H9 (cell line): ENCODE data around the gene MGA. TPM values are rescaled to one million over a fixed set of nuclear protein-coding genes. Genes with fewer than 3 reads are reported as not detected.

Source experiments
- DNase-seq: peaks from one replicate; pipeline ENCODE4 v3.0.0-alpha.2; 2017
- H2AFZ ChIP-seq: one replicate; pipeline ENCODE4 v1.6.1; 2013; ENCODE audit warnings: mild to moderate bottlenecking, low read length, control low read depth, moderate library complexity
- H2AK5ac ChIP-seq: 2 replicates; pipeline ENCODE4 v1.6.1; 2013; ENCODE audit warnings: low read length, control low read depth, mixed read lengths; ENCODE audit not compliant: insufficient read length
- H2BK120ac ChIP-seq: one replicate; pipeline ENCODE4 v1.6.1; 2013; ENCODE audit warnings: low read depth, mild to moderate bottlenecking, low read length, control low read depth, inconsistent platforms; ENCODE audit not compliant: poor library complexity, severe bottlenecking
- H2BK12ac ChIP-seq: 2 replicates; pipeline ENCODE4 v1.6.1; 2013; ENCODE audit warnings: low read length, control low read depth, mixed read lengths, low read depth; ENCODE audit not compliant: insufficient read length
- H2BK15ac ChIP-seq: 2 replicates; pipeline ENCODE4 v1.6.1; 2013; ENCODE audit warnings: low read depth, low read length, control low read depth
- H2BK20ac ChIP-seq: one replicate; pipeline ENCODE4 v1.6.1; 2013; ENCODE audit warnings: low read depth, mild to moderate bottlenecking, low read length, control low read depth, inconsistent platforms; ENCODE audit not compliant: poor library complexity, severe bottlenecking
- H2BK5ac ChIP-seq: 2 replicates; pipeline ENCODE4 v1.6.1; 2013; ENCODE audit warnings: low read length, control low read depth, mixed read lengths; ENCODE audit not compliant: insufficient read length
- H3K14ac ChIP-seq: 2 replicates; pipeline ENCODE4 v1.6.1; 2013; ENCODE audit warnings: low read length, control low read depth; ENCODE audit not compliant: insufficient read depth
- H3K18ac ChIP-seq: 2 replicates; pipeline ENCODE4 v1.6.1; 2013; ENCODE audit warnings: low read depth, mild to moderate bottlenecking, mixed read lengths, low read length, control low read depth; ENCODE audit not compliant: insufficient read length
- H3K23ac ChIP-seq: 2 replicates; pipeline ENCODE4 v1.6.1; 2013; ENCODE audit warnings: low read length, control low read depth, mixed read lengths, low read depth; ENCODE audit not compliant: insufficient read length
- H3K23me2 ChIP-seq: 2 replicates; pipeline ENCODE4 v1.6.1; 2013; ENCODE audit warnings: low read depth, mild to moderate bottlenecking, mixed read lengths, low read length, control low read depth; ENCODE audit not compliant: insufficient read length, poor library complexity, severe bottlenecking
- H3K27ac ChIP-seq: 2 replicates; pipeline ENCODE4 v1.5.1; 2013; ENCODE audit warnings: low read length, control low read depth, mixed read lengths, low read depth; ENCODE audit not compliant: insufficient read length
- H3K27me3 ChIP-seq: 2 replicates; pipeline ENCODE4 v1.6.1; 2013; ENCODE audit warnings: low read length, control low read depth, inconsistent platforms; ENCODE audit not compliant: insufficient read depth
- H3K4ac ChIP-seq: 2 replicates; pipeline ENCODE4 v1.6.1; 2013; ENCODE audit warnings: low read depth, mild to moderate bottlenecking, control low read depth, inconsistent platforms, low read length, moderate library complexity
- H3K4me1 ChIP-seq: 2 replicates; pipeline ENCODE4 v1.6.1; 2013; ENCODE audit warnings: low read length, control low read depth, inconsistent platforms; ENCODE audit not compliant: insufficient read depth
- H3K4me2 ChIP-seq: 2 replicates; pipeline ENCODE4 v1.6.1; 2013; ENCODE audit warnings: low read length, control low read depth, mixed read lengths; ENCODE audit not compliant: insufficient read length, insufficient read depth
- H3K56ac ChIP-seq: 2 replicates; pipeline ENCODE4 v1.6.1; 2013; ENCODE audit warnings: low read depth, mild to moderate bottlenecking, mixed read lengths, low read length, control low read depth; ENCODE audit not compliant: insufficient read length
- H3K79me1 ChIP-seq: 2 replicates; pipeline ENCODE4 v1.6.1; 2013; ENCODE audit warnings: low read depth, mild to moderate bottlenecking, moderate library complexity, low read length, control low read depth, inconsistent platforms; ENCODE audit not compliant: insufficient read depth, poor library complexity, severe bottlenecking
- H3K79me2 ChIP-seq: 2 replicates; pipeline ENCODE4 v1.6.1; 2013; ENCODE audit warnings: low read length, control low read depth, inconsistent platforms; ENCODE audit not compliant: insufficient read depth
- H3K9ac ChIP-seq: 2 replicates; pipeline ENCODE4 v1.6.1; 2013; ENCODE audit warnings: low read length, control low read depth, mixed read lengths; ENCODE audit not compliant: insufficient read length; ENCODE audit errors: extremely low read depth
- H3K9me3 ChIP-seq: one replicate; pipeline ENCODE4 v1.6.1; 2013; ENCODE audit warnings: low read depth, low read length, inconsistent platforms; ENCODE audit not compliant: control insufficient read depth
- H3T11ph ChIP-seq: one replicate; pipeline ENCODE4 v1.6.1; 2013; ENCODE audit warnings: mild to moderate bottlenecking, low read length, control low read depth, inconsistent platforms
- H4K20me1 ChIP-seq: one replicate; pipeline ENCODE4 v1.6.1; 2013; ENCODE audit not compliant: control insufficient read depth, insufficient read length, insufficient read depth
- H4K5ac ChIP-seq: 2 replicates; pipeline ENCODE4 v1.6.1; 2013; ENCODE audit warnings: low read depth, mild to moderate bottlenecking, mixed read lengths, low read length, control low read depth; ENCODE audit not compliant: insufficient read length
- H4K8ac ChIP-seq: replicated peaks from 2 replicates; pipeline ENCODE4 v1.6.1; 2013; ENCODE audit warnings: low read length, control low read depth, mixed read lengths, low read depth; ENCODE audit not compliant: insufficient read length
- H4K91ac ChIP-seq: 2 replicates; pipeline ENCODE4 v1.6.1; 2013; ENCODE audit warnings: low read depth, mild to moderate bottlenecking, moderate library complexity, mixed read lengths, low read length, control low read depth; ENCODE audit not compliant: insufficient read length
- H3K27ac Mint-ChIP-seq, 3 experiments: 2 replicates in 2 of 3; 3 replicates in 1 of 3; pipeline ENCODE4 v1.8.0; 2020 to 2021; ENCODE audit warnings: mixed read lengths in 3 of 3, mild to moderate bottlenecking in 1 of 3, moderate library complexity in 1 of 3
- H3K27me3 Mint-ChIP-seq: 2 replicates; pipeline ENCODE4 v1.8.0; 2021; ENCODE audit warnings: low read depth, mild to moderate bottlenecking, moderate library complexity, mixed read lengths
- H3K36me3 Mint-ChIP-seq, 3 experiments: 2 replicates in 2 of 3; 3 replicates in 1 of 3; pipeline ENCODE4 v1.8.0; 2020 to 2021; ENCODE audit warnings: low read depth in 3 of 3, mixed read lengths in 3 of 3; ENCODE audit not compliant: insufficient read depth in 1 of 3
- H3K4me1 Mint-ChIP-seq, 2 experiments: 2 replicates each; pipeline ENCODE4 v1.8.0; 2020; ENCODE audit warnings: mixed read lengths in 2 of 2
- H3K4me3 Mint-ChIP-seq, 2 experiments: 2 replicates in 1 of 2; 3 replicates in 1 of 2; pipeline ENCODE4 v1.8.0; 2020 to 2021; ENCODE audit warnings: mild to moderate bottlenecking in 2 of 2, mixed read lengths in 2 of 2, moderate library complexity in 1 of 2
- H3K9me3 Mint-ChIP-seq, 2 experiments: 2 replicates in 1 of 2; 3 replicates in 1 of 2; pipeline ENCODE4 v1.8.0; 2020; ENCODE audit warnings: mild to moderate bottlenecking in 2 of 2, mixed read lengths in 2 of 2, moderate library complexity in 1 of 2
- CTCF ChIP-seq: fragments of 200-600 bp; sonication (generic); conservative IDR thresholded peaks from 3 replicates; pipeline ENCODE4 v1.8.0; 2021; ENCODE audit warnings: antibody characterized with exemption, mild to moderate bottlenecking
- WGBS: extraction: QIAGEN DNeasy Blood & Tissue Kit; methylation state at CpG from one replicate; pipeline ENCODE4 v1.1.7; 2013; ENCODE audit warnings: missing lambda C conversion rate, low lambda C conversion rate, mixed read lengths; ENCODE audit not compliant: insufficient read length; ENCODE audit errors: extremely low coverage; 5-methylcytosine and 5-hydroxymethylcytosine counted together
- total RNA-seq: library from RNA; stranded (reverse); gene quantifications from 2 replicates; pipeline ENCODE4 v1.2.1, GENCODE V29; 2021

Gene MGA
- total RNA-seq, 1 experiment from 2014 or later: 62.7 TPM

- no peak overlapping the region for H3K4me2 ChIP-seq
These were observed 12.1 kb upstream of the MGA start for GRCh38 chr15:41648097-41648496.

More at GRCh38 chr15:41648097-41648496, 12.1 kb upstream of the MGA start:
- H3K27me3 Mint-ChIP-seq: no peaks in the 10 kb centered on the region
- no peaks in the 10 kb centered on the region for H4K20me1 ChIP-seq
- H3K79me1 ChIP-seq: no peaks in the 10 kb centered on the region
- H3K27me3 ChIP-seq: no peaks in the 10 kb centered on the region
- H3K4me1 Mint-ChIP-seq: no peaks in the 10 kb centered on the region; a peak in 2 of 4 replicates
- H2AFZ ChIP-seq: no peak overlapping the region
- no peak overlapping the region for H3K23ac ChIP-seq
- no peak overlapping the region for H2BK5ac ChIP-seq
- H3K56ac ChIP-seq: no peak overlapping the region
- H2BK12ac ChIP-seq: no peak overlapping the region
- no peak overlapping the region for H2BK15ac ChIP-seq
- DNase-seq: no peak
- H3K9me3 Mint-ChIP-seq: peaks cover 16 to 19% of the 10 kb centered on the region in 2 experiments
- no peak overlapping the region for H2BK120ac ChIP-seq
- no peak overlapping the region for H3K27ac Mint-ChIP-seq
- no CpG with 5 or more reads among the region's 1 CpG for WGBS
- H4K5ac ChIP-seq: no peak overlapping the region
- H3K4ac ChIP-seq: no peak overlapping the region
- no peaks in the 10 kb centered on the region for H3K9me3 ChIP-seq
- H2BK20ac ChIP-seq: no peak overlapping the region
- H3K14ac ChIP-seq: no peak overlapping the region
- no peak overlapping the region for H3K27ac ChIP-seq
- H3K4me1 ChIP-seq: no peaks in the 10 kb centered on the region
- H3T11ph ChIP-seq: no peak overlapping the region
- no peak overlapping the region for H3K9ac ChIP-seq
- no peak overlapping the region for H4K91ac ChIP-seq
- no peak overlapping the region for H3K18ac ChIP-seq
- H3K79me2 ChIP-seq: no peaks in the 10 kb centered on the region; the same call in 1 of the 2 replicates
- H3K36me3 Mint-ChIP-seq: peaks cover 4 to 14% (median 12%) of the 10 kb centered on the region in 3 experiments; a peak in 5 of 7 replicates
- no peak overlapping the region for H2AK5ac ChIP-seq
- no peak overlapping the region for H3K4me3 Mint-ChIP-seq
- H3K23me2 ChIP-seq: no peaks in the 10 kb centered on the region
- TF ChIP-seq CTCF: no peak
- no peak overlapping the region for H4K8ac ChIP-seq
